Hepatocyte (in vitro differentiated cells): Measurements from ENCODE around the gene ACOT8. TPM values are rescaled to one million over a fixed set of nuclear protein-coding genes. Genes with fewer than 3 reads are reported as not detected.
"Not testable (repeated sequence)": the region's sequence is repeated elsewhere in the genome, so short reads cannot be mapped to it uniquely, and the experiment has no call there.

Experiments
- DNase-seq: peaks from one replicate; pipeline ENCODE4 v3.0.0-alpha.2; 2016; ENCODE audit warnings: low spot score
- H2AFZ ChIP-seq: fragments of 200-600 bp; sonication (generic); 2 replicates; pipeline ENCODE4 v1.6.0; 2016; ENCODE audit warnings: antibody characterized with exemption, mild to moderate bottlenecking
- H3K27ac ChIP-seq: fragments of 200-600 bp; sonication (generic); 2 replicates; pipeline ENCODE4 v1.5.1; 2016; ENCODE audit warnings: mild to moderate bottlenecking
- H3K27me3 ChIP-seq: fragments of 200-600 bp; sonication (generic); 2 replicates; pipeline ENCODE4 v1.6.1; 2016
- H3K36me3 ChIP-seq: fragments of 200-600 bp; sonication (generic); replicated peaks from 2 replicates; pipeline ENCODE4 v1.5.1; 2016; ENCODE audit warnings: low read depth; ENCODE audit not compliant: insufficient read depth
- H3K4me1 ChIP-seq: fragments of 200-600 bp; sonication (generic); 2 replicates; pipeline ENCODE4 v1.5.1; 2016; ENCODE audit warnings: mild to moderate bottlenecking, moderate library complexity; ENCODE audit not compliant: insufficient read depth
- H3K4me2 ChIP-seq: fragments of 200-600 bp; sonication (generic); 2 replicates; pipeline ENCODE4 v1.6.0; 2016
- H3K4me3 ChIP-seq: fragments of 200-600 bp; sonication (generic); 2 replicates; pipeline ENCODE4 v1.5.1; 2016; ENCODE audit warnings: mild to moderate bottlenecking
- H3K79me2 ChIP-seq: fragments of 200-600 bp; sonication (generic); 2 replicates; pipeline ENCODE4 v1.6.0; 2017; ENCODE audit warnings: mild to moderate bottlenecking
- H3K9me2 ChIP-seq: fragments of 200-600 bp; sonication (generic); replicated peaks from 2 replicates; pipeline ENCODE4 v1.6.0; 2017; ENCODE audit warnings: mild to moderate bottlenecking; ENCODE audit not compliant: insufficient read depth
- H3K9me3 ChIP-seq: fragments of 200-600 bp; sonication (generic); 2 replicates; pipeline ENCODE4 v1.5.1; 2016; ENCODE audit warnings: low read depth, mild to moderate bottlenecking
- H4K20me1 ChIP-seq: fragments of 200-600 bp; sonication (generic); 2 replicates; pipeline ENCODE4 v1.6.0; 2016; ENCODE audit warnings: mild to moderate bottlenecking; ENCODE audit not compliant: insufficient read depth, poor library complexity, severe bottlenecking
- EZH2 ChIP-seq: fragments of 200-600 bp; sonication (generic); IDR thresholded peaks from 2 replicates; pipeline ENCODE4 v1.6.1; 2016; ENCODE audit warnings: antibody characterized with exemption, mild to moderate bottlenecking, borderline replicate concordance
- EZH2phosphoT487 ChIP-seq: fragments of 200-600 bp; sonication (generic); IDR thresholded peaks from one replicate; pipeline ENCODE4 v1.6.1; 2018; ENCODE audit warnings: antibody characterized with exemption, mild to moderate bottlenecking, low read depth, moderate library complexity; ENCODE audit not compliant: unreplicated experiment, severe bottlenecking
- WGBS: methylation state at CpG from one replicate; pipeline ENCODE4 v1.1.6; 2016; ENCODE audit warnings: low lambda C conversion rate; ENCODE audit errors: missing lambda C conversion rate; 5-methylcytosine and 5-hydroxymethylcytosine counted together
- polyA plus RNA-seq: library from polyadenylated mRNA; unstranded; fragments of >200 nt; fragmentation: Nextera tagmentation; extraction: Ambion mirVana; gene quantifications from 2 replicates; pipeline ENCODE4 v1.2.1, GENCODE V29; 2016
- total RNA-seq: library from RNA; depleted of rRNA; stranded (reverse); fragments of >200 nt; gene quantifications from 2 replicates; pipeline ENCODE4 v1.2.3, GENCODE V29; 2014
- TF ChIP-seq, protein P1 (sequence below): fragments of 200-600 bp; sonication (generic); IDR thresholded peaks from 2 replicates; pipeline ENCODE4 v1.5.1; 2016; ENCODE audit warnings: antibody characterized with exemption, mild to moderate bottlenecking; ENCODE audit not compliant: poor library complexity

The ACOT8 gene
- total and polyA plus RNA-seq, 2 experiments from 2014 or later = 40.6 to 44.0 TPM

DNA sequence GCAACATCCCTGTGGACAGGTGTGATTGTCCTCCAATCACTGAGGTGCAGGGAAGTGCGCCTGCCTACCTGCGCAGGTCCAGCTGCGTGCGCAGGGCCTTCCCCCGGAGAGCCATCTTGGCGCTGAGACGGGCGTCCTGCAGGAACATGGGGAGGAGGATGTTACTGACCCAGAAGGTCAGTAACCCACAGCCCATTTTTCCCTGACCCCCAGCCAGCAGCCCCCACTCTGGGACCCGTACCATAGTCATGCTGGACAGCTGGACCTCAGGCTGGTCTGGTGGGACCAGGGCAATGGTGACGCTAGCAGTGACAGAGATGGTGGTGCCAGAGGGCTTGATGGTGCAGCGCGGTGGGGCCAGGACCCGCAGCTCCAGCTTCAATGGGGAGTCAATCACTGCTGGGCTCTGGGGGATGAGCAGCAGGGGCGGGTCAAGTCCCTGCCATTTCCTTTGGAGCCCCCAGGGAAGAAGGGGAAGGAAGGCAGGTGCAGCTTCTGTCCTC lies 45.1 kb upstream of the ACOT8 start:
- Histone ChIP-seq H3K4me2 (no peak overlapping the region), H3K36me3 (no peaks in the 10 kb centered on the region), H2AFZ (no peak overlapping the region), H3K79me2 (no peaks in the 10 kb centered on the region), H3K9me2 (no peaks in the 10 kb centered on the region), H3K9me3 (no peaks in the 10 kb centered on the region), H4K20me1 (no peaks in the 10 kb centered on the region), H3K27me3 (no peaks in the 10 kb centered on the region), H3K4me3 (no peak overlapping the region), H3K4me1 (no peaks in the 10 kb centered on the region), H3K27ac (no peak overlapping the region)
- TF ChIP-seq EZH2 (no peak), EZH2phosphoT487 (no peak)
- TF ChIP-seq, protein P1, sequence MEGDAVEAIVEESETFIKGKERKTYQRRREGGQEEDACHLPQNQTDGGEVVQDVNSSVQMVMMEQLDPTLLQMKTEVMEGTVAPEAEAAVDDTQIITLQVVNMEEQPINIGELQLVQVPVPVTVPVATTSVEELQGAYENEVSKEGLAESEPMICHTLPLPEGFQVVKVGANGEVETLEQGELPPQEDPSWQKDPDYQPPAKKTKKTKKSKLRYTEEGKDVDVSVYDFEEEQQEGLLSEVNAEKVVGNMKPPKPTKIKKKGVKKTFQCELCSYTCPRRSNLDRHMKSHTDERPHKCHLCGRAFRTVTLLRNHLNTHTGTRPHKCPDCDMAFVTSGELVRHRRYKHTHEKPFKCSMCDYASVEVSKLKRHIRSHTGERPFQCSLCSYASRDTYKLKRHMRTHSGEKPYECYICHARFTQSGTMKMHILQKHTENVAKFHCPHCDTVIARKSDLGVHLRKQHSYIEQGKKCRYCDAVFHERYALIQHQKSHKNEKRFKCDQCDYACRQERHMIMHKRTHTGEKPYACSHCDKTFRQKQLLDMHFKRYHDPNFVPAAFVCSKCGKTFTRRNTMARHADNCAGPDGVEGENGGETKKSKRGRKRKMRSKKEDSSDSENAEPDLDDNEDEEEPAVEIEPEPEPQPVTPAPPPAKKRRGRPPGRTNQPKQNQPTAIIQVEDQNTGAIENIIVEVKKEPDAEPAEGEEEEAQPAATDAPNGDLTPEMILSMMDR = no peak
- DNase-seq = no peak
- WGBS = 94% methylated on average over 13 of the region's 14 CpGs

GRCh38 chr20:45901332-45901731 lies 44.1 kb upstream of the ACOT8 start:
- H3K9me2 ChIP-seq, H3K4me3 ChIP-seq, H3K9me3 ChIP-seq, H3K27ac ChIP-seq, H4K20me1 ChIP-seq, H3K27me3 ChIP-seq, H3K4me1 ChIP-seq, H2AFZ ChIP-seq, H3K79me2 ChIP-seq, DNase-seq, H3K36me3 ChIP-seq, H3K4me2 ChIP-seq: not testable (repeated sequence)
- 96% methylated on average over 6 of the region's 6 CpGs for WGBS

GRCh38 chr20:45899046-45899835 lies 42.0 kb upstream of the ACOT8 start:
- no peaks in the 10 kb centered on the region for H4K20me1 ChIP-seq
- H3K9me2 ChIP-seq = no peaks in the 10 kb centered on the region
- no peak overlapping the region for H2AFZ ChIP-seq
- H3K4me2 ChIP-seq = no peak overlapping the region
- no peak overlapping the region for H3K4me3 ChIP-seq
- 93% methylated on average over 12 of the region's 13 CpGs for WGBS
- DNase-seq = no peak
- TF ChIP-seq, protein P1 = no peak
- TF ChIP-seq EZH2 = no peak
- TF ChIP-seq EZH2phosphoT487 = no peak
- no peaks in the 10 kb centered on the region for H3K9me3 ChIP-seq
- H3K27ac ChIP-seq = no peak overlapping the region
- H3K27me3 ChIP-seq = no peaks in the 10 kb centered on the region
- peaks cover under 1% of the 10 kb centered on the region for H3K79me2 ChIP-seq
- H3K4me1 ChIP-seq = no peaks in the 10 kb centered on the region
- no peaks in the 10 kb centered on the region for H3K36me3 ChIP-seq

DNA sequence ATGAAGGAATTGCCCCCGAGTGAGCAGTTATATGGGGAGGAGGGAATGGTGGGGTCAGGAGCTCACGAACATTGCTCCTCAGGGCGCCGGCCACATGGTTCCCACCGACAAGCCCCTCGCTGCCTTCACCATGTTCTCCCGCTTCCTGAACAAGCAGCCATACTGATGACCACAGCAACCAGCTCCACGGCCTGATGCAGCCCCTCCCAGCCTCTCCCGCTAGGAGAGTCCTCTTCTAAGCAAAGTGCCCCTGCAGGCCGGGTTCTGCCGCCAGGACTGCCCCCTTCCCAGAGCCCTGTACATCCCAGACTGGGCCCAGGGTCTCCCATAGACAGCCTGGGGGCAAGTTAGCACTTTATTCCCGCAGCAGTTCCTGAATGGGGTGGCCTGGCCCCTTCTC lies 41.1 kb upstream of the ACOT8 start:
- H2AFZ ChIP-seq = no peak overlapping the region
- H3K9me2 ChIP-seq = no peaks in the 10 kb centered on the region
- H3K4me3 ChIP-seq = no peak overlapping the region
- WGBS = 93% methylated on average over 12 of the region's 12 CpGs
- TF ChIP-seq, protein P1 = no peak
- no peak for TF ChIP-seq EZH2phosphoT487
- no peak overlapping the region for H3K4me2 ChIP-seq
- H3K36me3 ChIP-seq = no peaks in the 10 kb centered on the region
- H3K27me3 ChIP-seq = no peaks in the 10 kb centered on the region
- no peak for DNase-seq
- H3K79me2 ChIP-seq = peaks cover 7% of the 10 kb centered on the region
- peaks cover 4% of the 10 kb centered on the region for H3K4me1 ChIP-seq
- no peaks in the 10 kb centered on the region for H3K9me3 ChIP-seq
- no peaks in the 10 kb centered on the region for H4K20me1 ChIP-seq
- no peak overlapping the region for H3K27ac ChIP-seq
